Loucy (cell line): Measurements from ENCODE around the gene KSR1.

ENCODE experiments used
- EZH2phosphoT487 ChIP-seq: fragments of 200-600 bp; IDR thresholded peaks from 2 replicates; pipeline ENCODE4 v1.6.1; 2018; ENCODE audit warnings: antibody characterized with exemption, mild to moderate bottlenecking, moderate library complexity, borderline replicate concordance
- TF ChIP-seq, protein P1 (sequence below): fragments of 200-600 bp; sonication (generic); conservative IDR thresholded peaks from 2 replicates; pipeline ENCODE4 v1.5.1; 2014; ENCODE audit warnings: mild to moderate bottlenecking, antibody characterized with exemption, low read length

DNA sequence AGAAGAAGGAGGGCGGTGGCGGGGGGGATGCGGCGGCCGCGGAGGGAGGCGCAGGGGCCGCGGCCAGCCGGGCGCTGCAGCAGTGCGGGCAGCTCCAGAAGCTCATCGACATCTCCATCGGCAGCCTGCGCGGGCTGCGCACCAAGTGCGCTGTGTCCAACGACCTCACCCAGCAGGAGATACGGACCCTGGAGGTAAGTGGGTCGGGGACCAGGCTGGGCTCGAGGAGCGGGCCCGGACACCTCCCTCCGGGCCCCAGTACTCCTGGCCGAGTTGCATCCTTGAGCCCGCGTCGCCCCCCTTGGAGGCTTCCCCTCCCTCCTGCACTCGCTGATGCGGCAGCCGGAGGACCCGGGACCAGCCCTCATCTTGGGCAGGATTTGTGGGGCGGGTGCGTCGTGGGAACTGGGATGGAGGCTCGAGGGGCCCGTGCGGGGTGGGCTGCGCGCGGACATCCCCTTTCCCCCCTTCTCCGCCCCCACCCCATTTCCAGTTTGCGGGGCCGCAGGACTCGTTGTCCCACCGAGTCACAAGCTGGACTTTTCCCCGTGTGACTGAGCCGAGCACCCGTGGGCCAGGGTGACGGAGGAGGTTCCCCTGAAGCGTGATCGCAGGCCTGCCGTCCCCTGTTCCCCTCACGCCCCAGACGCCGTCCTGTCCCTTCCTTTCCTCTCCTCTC, 572 bp downstream of the KSR1 start:
- TF ChIP-seq, protein P1, sequence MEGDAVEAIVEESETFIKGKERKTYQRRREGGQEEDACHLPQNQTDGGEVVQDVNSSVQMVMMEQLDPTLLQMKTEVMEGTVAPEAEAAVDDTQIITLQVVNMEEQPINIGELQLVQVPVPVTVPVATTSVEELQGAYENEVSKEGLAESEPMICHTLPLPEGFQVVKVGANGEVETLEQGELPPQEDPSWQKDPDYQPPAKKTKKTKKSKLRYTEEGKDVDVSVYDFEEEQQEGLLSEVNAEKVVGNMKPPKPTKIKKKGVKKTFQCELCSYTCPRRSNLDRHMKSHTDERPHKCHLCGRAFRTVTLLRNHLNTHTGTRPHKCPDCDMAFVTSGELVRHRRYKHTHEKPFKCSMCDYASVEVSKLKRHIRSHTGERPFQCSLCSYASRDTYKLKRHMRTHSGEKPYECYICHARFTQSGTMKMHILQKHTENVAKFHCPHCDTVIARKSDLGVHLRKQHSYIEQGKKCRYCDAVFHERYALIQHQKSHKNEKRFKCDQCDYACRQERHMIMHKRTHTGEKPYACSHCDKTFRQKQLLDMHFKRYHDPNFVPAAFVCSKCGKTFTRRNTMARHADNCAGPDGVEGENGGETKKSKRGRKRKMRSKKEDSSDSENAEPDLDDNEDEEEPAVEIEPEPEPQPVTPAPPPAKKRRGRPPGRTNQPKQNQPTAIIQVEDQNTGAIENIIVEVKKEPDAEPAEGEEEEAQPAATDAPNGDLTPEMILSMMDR: no peak
- no peak for TF ChIP-seq EZH2phosphoT487
